GM12873 (cell line): ENCODE data around the gene KHNYN.

Experiments used
- CTCF ChIP-seq: IDR thresholded peaks from 2 replicates; pipeline ENCODE4 v1.5.1; 2012; ENCODE audit warnings: low read depth, mild to moderate bottlenecking, moderate library complexity, low read length, control low read depth; ENCODE audit not compliant: insufficient read depth; ENCODE audit errors: missing control alignments

Gene KHNYN

DNA sequence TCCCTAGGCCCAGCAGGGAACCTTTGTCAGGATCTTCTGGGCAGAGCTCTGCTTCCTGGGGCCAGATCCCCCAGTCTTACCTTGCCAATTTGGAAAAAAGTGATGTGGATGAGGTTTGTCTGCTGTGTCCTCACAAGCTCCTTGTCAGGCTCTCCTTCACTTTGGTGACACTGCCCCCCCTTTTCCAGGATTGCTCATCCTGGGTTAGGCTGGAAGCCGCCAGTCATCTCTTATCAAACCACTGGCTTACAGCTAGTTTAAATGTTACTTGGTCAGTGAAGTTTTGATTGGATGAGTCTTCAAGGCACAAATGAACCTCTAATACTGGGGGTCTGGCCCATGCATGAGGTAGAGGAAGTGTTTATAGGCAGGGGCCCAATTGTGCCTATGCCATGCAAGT, 15.7 kb upstream of the KHNYN start:
- TF ChIP-seq CTCF, result no peak

DNA sequence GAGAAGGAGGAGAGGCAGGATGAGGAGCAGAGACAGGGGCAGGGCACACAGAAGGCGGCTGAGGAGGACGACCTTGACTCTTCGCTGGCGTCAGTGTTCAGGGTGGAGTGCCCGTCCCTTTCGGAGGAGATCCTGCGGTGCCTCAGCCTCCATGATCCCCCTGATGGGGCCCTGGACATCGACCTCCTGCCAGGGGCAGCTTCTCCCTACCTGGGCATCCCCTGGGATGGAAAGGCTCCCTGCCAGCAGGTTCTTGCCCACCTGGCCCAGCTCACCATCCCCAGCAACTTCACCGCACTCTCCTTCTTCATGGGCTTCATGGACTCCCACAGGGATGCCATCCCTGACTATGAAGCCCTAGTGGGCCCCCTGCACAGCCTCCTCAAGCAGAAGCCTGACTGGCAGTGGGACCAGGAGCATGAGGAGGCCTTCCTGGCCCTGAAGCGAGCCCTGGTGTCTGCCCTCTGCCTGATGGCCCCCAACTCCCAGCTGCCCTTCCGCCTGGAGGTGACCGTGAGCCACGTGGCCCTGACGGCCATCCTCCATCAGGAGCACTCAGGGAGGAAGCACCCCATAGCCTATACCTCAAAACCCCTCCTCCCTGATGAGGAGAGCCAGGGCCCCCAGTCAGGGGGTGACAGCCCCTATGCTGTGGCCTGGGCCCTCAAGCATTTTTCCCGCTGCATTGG, 14.9 kb upstream of the KHNYN start:
- TF ChIP-seq CTCF, result no peak

- no peak for TF ChIP-seq CTCF
Observed at GRCh38 chr14:24415421-24416253, 14.1 kb upstream of the KHNYN start.

DNA sequence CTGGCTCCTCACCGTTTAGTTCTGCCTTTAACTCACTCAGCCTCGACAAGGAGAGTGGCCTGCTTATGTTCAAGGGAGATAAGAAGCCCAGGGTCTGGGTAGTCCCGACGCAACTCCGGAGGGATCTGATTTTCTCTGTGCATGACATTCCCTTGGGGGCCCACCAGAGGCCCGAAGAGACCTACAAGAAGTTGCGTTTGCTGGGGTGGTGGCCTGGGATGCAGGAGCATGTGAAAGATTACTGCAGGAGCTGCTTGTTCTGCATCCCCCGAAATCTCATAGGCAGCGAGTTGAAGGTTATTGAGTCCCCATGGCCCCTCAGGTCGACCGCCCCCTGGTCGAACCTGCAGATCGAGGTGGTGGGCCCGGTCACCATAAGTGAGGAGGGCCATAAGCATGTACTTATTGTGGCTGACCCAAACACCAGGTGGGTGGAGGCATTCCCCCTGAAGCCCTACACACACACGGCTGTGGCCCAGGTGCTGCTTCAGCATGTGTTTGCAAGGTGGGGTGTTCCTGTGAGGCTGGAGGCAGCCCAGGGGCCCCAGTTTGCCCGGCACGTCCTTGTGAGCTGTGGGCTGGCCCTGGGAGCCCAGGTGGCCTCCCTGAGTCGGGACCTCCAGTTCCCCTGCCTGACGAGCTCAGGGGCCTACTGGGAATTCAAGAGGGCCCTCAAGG, 13.4 kb upstream of the KHNYN start:
- TF ChIP-seq CTCF, result no peak

DNA sequence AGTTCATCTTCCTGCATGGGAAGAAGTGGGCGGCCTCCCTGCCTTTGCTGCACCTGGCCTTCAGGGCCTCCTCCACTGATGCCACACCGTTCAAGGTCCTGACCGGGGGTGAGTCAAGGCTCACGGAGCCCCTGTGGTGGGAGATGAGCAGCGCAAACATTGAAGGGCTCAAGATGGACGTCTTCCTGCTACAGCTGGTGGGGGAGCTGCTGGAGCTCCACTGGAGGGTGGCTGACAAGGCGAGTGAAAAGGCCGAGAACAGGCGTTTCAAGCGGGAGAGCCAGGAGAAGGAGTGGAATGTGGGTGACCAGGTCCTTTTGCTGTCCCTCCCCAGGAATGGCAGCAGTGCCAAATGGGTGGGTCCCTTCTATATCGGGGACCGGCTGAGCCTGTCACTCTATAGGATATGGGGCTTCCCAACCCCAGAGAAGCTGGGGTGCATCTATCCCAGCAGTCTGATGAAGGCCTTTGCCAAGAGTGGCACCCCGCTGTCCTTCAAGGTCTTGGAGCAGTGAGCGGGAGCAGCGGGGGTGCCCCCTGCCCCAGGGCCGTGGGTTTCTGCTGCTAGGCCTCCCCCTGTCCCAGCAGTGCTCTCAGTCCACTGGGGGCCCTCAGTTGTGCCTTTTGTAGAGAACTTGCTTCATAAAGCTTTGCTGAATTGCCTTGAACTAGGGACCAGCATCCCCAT, 12.7 kb upstream of the KHNYN start:
- no peak for TF ChIP-seq CTCF

DNA sequence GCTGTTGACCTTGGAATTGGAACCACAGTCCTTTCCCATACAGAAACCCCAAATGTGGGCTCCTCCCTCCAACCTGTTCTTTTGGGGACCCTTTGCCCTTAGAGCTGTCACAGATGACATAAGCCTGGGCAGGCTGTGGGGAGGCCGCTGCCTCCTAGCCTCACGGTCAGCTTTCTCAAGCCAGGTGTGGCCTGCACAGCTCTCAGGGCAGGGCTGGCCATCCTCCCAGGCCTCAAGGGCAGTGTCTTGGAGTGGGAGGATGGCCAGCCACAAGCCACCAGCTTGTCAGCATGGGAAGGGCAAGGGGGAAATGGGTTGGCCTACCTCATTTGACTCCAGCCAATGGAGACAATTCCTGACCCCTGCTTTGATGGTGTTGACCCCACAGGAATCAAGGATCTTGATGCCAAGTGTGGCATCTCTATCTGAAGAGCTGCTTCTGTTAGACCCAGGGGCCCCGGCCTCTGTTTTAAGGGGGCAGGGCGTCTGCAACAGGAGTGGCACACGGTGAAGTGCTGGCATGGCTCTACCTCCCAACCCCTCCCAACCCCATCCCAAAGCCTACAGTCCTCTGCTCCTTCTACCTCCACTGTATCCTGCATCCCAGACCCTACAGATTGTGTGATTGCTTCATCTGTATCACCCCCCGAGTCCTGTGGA, 11.8 kb upstream of the KHNYN start:
- no peak for TF ChIP-seq CTCF
